GM10266 (cell line): Measurements from ENCODE around the gene SORCS3.

Source experiments
- DNase-seq: peaks from one replicate; pipeline ENCODE4 v3.0.0; 2012; ENCODE audit errors: extremely low spot score
- TF ChIP-seq, protein P1 (sequence below): IDR thresholded peaks from 2 replicates; pipeline ENCODE4 v1.5.1; 2012; ENCODE audit warnings: mild to moderate bottlenecking, low read depth; ENCODE audit not compliant: control insufficient read depth, insufficient read depth; ENCODE audit errors: missing control alignments

SORCS3 gene

GRCh38 chr10:104780946-104781595, 140.0 kb downstream of the SORCS3 start:
- TF ChIP-seq, protein P1, sequence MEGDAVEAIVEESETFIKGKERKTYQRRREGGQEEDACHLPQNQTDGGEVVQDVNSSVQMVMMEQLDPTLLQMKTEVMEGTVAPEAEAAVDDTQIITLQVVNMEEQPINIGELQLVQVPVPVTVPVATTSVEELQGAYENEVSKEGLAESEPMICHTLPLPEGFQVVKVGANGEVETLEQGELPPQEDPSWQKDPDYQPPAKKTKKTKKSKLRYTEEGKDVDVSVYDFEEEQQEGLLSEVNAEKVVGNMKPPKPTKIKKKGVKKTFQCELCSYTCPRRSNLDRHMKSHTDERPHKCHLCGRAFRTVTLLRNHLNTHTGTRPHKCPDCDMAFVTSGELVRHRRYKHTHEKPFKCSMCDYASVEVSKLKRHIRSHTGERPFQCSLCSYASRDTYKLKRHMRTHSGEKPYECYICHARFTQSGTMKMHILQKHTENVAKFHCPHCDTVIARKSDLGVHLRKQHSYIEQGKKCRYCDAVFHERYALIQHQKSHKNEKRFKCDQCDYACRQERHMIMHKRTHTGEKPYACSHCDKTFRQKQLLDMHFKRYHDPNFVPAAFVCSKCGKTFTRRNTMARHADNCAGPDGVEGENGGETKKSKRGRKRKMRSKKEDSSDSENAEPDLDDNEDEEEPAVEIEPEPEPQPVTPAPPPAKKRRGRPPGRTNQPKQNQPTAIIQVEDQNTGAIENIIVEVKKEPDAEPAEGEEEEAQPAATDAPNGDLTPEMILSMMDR = no peak
- no peak for DNase-seq

DNA sequence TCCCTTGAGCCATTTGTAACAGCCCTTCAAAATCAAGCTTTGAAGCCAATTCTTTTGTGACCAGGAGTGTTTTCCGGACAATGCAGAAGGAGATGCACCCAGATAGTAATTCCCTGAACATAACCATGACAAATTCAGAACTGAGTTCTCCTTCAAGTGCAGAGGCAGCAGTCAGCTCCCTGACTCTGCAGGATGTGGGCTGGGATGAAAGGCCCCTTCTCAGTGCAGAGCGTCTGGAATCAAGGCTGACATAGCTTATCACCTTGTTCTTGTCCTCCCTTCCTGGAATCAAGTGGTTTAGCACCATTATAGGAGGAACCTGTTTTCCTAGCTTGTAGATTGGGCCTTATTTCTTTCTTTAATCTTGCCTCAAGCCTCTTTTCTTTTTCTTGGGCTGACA, 143.4 kb downstream of the SORCS3 start:
- TF ChIP-seq, protein P1 = no peak

DNA sequence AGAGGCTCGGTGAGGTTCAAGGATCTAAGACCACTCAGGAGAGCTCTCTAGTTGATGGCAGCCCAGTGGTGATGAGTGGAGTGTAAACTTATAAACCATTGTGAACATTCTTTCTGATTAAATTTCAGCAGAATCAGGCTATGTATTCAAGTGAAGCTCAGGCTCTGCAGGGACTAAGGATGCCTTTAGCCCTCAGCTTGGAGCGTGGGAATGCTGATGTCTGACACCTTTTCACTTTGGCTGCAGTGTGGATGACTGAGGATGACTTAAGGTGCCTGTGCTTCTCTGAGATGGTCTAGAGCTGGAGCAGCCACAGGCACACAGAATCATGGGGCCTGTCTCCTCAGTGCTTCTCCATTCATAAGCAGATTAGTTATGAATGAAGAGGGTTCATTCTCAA, 150.4 kb downstream of the SORCS3 start:
- DNase-seq = no peak
- TF ChIP-seq, protein P1 = no peak

More for the DNA sequence above, 143.4 kb downstream of the SORCS3 start:
- no peak for DNase-seq

- TF ChIP-seq, protein P1 = no peak
- no peak for DNase-seq
Measured at GRCh38 chr10:104795411-104795810, 154.3 kb downstream of the SORCS3 start.

- TF ChIP-seq, protein P1 = no peak
- DNase-seq = no peak
Measured at GRCh38 chr10:104796823-104797222, 155.7 kb downstream of the SORCS3 start.

DNA sequence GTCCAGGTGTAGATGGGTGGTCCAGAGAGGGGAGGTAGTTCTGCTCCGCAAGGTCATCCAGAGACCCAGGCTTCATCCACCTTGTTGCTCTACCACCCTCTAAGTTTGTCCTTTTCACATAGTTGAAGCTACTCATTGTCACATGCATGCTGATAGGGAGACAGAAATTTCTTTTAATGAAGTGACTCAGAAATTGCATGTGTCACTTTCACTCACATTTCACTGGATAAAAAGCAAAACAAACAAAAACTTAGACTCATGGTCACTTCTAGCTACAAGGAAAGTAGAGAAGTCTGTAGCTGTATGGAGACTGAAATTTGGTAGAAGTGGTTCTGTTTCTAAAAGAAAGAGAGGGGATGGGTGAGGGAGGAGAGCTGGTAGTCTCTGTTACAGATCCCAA, 161.9 kb downstream of the SORCS3 start:
- TF ChIP-seq, protein P1 = no peak
- DNase-seq = no peak

GRCh38 chr10:104804880-104805279, 163.8 kb downstream of the SORCS3 start:
- TF ChIP-seq, protein P1 = no peak

More at GRCh38 chr10:104804880-104805279, 163.8 kb downstream of the SORCS3 start:
- no peak for DNase-seq
